Endothelial cell of umbilical vein (primary cell): Measurements from ENCODE around the gene FBXO10.

Experiments used
- EZH2 ChIP-seq: IDR thresholded peaks from 2 replicates; pipeline ENCODE4 v1.6.1; 2012; ENCODE audit warnings: borderline replicate concordance, low read depth, mild to moderate bottlenecking, moderate library complexity, low read length, inconsistent platforms; ENCODE audit not compliant: severe bottlenecking
- FOS ChIP-seq: IDR thresholded peaks from 2 replicates; pipeline ENCODE4 v1.6.1; 2011; ENCODE audit warnings: mild to moderate bottlenecking, low read length, moderate library complexity, borderline replicate concordance; ENCODE audit not compliant: insufficient read depth
- JUN ChIP-seq: IDR thresholded peaks from 2 replicates; pipeline ENCODE4 v1.6.1; 2011; ENCODE audit warnings: borderline replicate concordance, low read depth; ENCODE audit not compliant: insufficient read length, insufficient read depth
- MAX ChIP-seq: IDR thresholded peaks from 2 replicates; pipeline ENCODE4 v1.6.1; 2011; ENCODE audit not compliant: insufficient read depth, insufficient read length
- MYC ChIP-seq: IDR thresholded peaks from one replicate; pipeline ENCODE4 v1.6.1; 2011; ENCODE audit warnings: mild to moderate bottlenecking, low read depth, low read length
- POLR2A ChIP-seq: IDR thresholded peaks from 2 replicates; pipeline ENCODE4 v1.6.1; 2012; ENCODE audit warnings: low read depth, mild to moderate bottlenecking, control low read depth, low read length
- POLR2AphosphoS5 ChIP-seq: IDR thresholded peaks from 2 replicates; pipeline ENCODE4 v1.6.1; 2012; ENCODE audit warnings: low read depth, mild to moderate bottlenecking, control low read depth, low read length, moderate library complexity; ENCODE audit not compliant: insufficient read depth
- TF ChIP-seq, protein P1 (sequence below), 2 donors: IDR thresholded peaks; 1 replicate in 1 of 2; 2 replicates in 1 of 2; pipeline ENCODE4 v1.5.1; 2011; ENCODE audit warnings: low read length in 2 of 2, mild to moderate bottlenecking in 2 of 2, moderate library complexity in 2 of 2, control low read depth in 1 of 2, inconsistent platforms in 1 of 2, low read depth in 1 of 2; ENCODE audit not compliant: insufficient read depth in 1 of 2; ENCODE audit errors: extremely low read depth in 1 of 2

DNA sequence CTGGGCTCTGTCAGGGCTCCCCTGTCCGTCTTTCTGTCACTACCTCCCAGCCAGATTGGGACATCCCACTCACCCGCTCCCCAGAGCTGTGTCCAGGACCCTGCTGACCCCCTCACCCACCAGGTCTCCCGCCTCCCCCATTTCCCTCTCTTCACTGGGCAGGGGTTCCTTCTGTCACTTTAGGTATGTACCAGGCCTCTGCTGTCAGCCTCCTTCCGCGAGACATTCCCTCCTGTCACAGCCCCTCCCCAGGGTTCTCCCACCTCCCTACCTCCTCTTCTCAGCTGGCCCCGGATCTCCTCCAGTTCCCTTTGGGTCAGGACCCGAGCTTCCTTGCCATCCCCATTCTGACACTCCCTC lies 89.9 kb downstream of the FBXO10 start:
- TF ChIP-seq MAX (no peak), POLR2A (no peak), EZH2 (no peak), POLR2AphosphoS5 (no peak), MYC (no peak), JUN (no peak), FOS (no peak)
- TF ChIP-seq, protein P1, sequence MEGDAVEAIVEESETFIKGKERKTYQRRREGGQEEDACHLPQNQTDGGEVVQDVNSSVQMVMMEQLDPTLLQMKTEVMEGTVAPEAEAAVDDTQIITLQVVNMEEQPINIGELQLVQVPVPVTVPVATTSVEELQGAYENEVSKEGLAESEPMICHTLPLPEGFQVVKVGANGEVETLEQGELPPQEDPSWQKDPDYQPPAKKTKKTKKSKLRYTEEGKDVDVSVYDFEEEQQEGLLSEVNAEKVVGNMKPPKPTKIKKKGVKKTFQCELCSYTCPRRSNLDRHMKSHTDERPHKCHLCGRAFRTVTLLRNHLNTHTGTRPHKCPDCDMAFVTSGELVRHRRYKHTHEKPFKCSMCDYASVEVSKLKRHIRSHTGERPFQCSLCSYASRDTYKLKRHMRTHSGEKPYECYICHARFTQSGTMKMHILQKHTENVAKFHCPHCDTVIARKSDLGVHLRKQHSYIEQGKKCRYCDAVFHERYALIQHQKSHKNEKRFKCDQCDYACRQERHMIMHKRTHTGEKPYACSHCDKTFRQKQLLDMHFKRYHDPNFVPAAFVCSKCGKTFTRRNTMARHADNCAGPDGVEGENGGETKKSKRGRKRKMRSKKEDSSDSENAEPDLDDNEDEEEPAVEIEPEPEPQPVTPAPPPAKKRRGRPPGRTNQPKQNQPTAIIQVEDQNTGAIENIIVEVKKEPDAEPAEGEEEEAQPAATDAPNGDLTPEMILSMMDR (IDR thresholded peaks at IDR 0.05; ENCODE audit: extremely low read depth in 1 of 2, insufficient read depth in 1 of 2, low read depth in 1 of 2, low read length in 2 of 2): no peak
